Epithelial cell of esophagus (primary cell): ENCODE results near the gene CSF3.
"Not testable (repeated sequence)": the region's sequence is repeated elsewhere in the genome, so short reads cannot be mapped to it uniquely, and the experiment has no call there.

ENCODE experiments used
- DNase-seq: peaks from one replicate; pipeline ENCODE4 v3.0.0; 2010; ENCODE audit warnings: low read depth
- H3K4me3 ChIP-seq: 2 replicates; pipeline ENCODE4 v1.5.1; 2011; ENCODE audit warnings: mild to moderate bottlenecking, low read length, control low read depth
- TF ChIP-seq, protein P1 (sequence below): IDR thresholded peaks from 2 replicates; pipeline ENCODE4 v1.5.1; 2011; ENCODE audit warnings: low read depth, mild to moderate bottlenecking, low read length, control low read depth, inconsistent platforms; ENCODE audit not compliant: insufficient read depth; ENCODE audit errors: missing control alignments

Gene CSF3

GRCh38 chr17:39997543-39997942 lies 17.7 kb upstream of the CSF3 start:
- no peak for DNase-seq
- TF ChIP-seq, protein P1, sequence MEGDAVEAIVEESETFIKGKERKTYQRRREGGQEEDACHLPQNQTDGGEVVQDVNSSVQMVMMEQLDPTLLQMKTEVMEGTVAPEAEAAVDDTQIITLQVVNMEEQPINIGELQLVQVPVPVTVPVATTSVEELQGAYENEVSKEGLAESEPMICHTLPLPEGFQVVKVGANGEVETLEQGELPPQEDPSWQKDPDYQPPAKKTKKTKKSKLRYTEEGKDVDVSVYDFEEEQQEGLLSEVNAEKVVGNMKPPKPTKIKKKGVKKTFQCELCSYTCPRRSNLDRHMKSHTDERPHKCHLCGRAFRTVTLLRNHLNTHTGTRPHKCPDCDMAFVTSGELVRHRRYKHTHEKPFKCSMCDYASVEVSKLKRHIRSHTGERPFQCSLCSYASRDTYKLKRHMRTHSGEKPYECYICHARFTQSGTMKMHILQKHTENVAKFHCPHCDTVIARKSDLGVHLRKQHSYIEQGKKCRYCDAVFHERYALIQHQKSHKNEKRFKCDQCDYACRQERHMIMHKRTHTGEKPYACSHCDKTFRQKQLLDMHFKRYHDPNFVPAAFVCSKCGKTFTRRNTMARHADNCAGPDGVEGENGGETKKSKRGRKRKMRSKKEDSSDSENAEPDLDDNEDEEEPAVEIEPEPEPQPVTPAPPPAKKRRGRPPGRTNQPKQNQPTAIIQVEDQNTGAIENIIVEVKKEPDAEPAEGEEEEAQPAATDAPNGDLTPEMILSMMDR: no peak

GRCh38 chr17:39999067-39999466 lies 16.2 kb upstream of the CSF3 start:
- DNase-seq: no peak
- TF ChIP-seq, protein P1: no peak
- no peak overlapping the region for H3K4me3 ChIP-seq

More at GRCh38 chr17:39997543-39997942, 17.7 kb upstream of the CSF3 start:
- H3K4me3 ChIP-seq: no peak overlapping the region

- TF ChIP-seq, protein P1: no peak
- no peak for DNase-seq
- no peak overlapping the region for H3K4me3 ChIP-seq
These were observed 15.1 kb upstream of the CSF3 start for GRCh38 chr17:40000161-40000560.

- not testable (repeated sequence) for DNase-seq, H3K4me3 ChIP-seq
These were observed 13.9 kb upstream of the CSF3 start for GRCh38 chr17:40001335-40001734.

- DNase-seq: no peak
- H3K4me3 ChIP-seq: no peak overlapping the region
- TF ChIP-seq, protein P1: no peak
These were observed 11.2 kb upstream of the CSF3 start for GRCh38 chr17:40004072-40004471.

GRCh38 chr17:40004712-40005111 lies 10.5 kb upstream of the CSF3 start:
- DNase-seq: no peak
- TF ChIP-seq, protein P1: no peak
- H3K4me3 ChIP-seq: no peak overlapping the region

DNA sequence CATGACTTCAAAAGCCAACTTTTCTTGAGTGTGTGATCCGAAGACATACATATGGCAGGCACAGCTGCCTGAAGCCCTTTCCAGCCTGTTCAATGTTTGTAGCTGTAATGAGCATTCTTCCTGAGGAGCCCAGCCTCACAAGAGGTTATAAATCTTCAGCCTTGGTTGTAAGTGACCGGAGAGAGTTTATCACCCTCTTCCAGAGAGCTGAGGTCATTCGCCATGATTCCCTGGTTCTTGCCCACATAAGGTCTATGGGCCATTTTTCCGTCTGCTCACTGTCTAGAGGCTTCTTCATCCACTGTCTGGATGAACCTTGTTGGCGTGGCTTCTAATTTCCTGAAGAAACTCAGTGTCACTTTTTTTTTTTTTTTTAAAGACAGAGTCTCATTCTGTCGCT lies 9.7 kb upstream of the CSF3 start:
- TF ChIP-seq, protein P1: no peak
- no peak overlapping the region for H3K4me3 ChIP-seq
- no peak for DNase-seq

- not testable (repeated sequence) for DNase-seq, H3K4me3 ChIP-seq
These were observed 4.2 kb upstream of the CSF3 start for GRCh38 chr17:40010946-40011500.

DNA sequence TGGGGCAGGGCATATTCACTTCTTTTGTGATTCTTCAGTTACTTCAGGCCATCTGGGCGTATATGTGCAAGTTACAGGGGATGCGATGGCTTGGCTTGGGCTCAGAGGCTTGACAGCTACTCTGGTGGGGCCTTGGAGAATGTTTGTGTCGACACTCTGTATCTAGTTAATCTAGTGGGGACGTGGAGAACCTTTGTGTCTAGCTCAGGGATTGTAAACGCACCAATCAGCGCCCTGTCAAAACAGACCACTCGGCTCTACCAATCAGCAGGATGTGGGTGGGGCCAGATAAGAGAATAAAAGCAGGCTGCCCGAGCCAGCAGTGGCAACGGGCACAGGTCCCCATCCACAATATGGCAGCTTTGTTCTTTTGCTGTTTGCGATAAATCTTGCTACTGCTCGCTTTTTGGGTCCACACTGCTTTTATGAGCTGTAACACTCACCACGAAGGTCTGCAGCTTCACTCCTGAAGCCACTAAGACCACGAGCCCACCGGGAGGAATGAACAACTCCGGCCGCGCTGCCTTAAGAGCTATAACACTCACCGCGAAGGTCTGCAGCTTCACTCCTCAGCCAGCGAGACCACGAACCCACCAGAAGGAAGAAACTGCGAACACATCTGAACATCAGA lies 3.1 kb upstream of the CSF3 start:
- H3K4me3 ChIP-seq, DNase-seq: not testable (repeated sequence)
